Activated gamma-delta T cell treated with anti-CD3 and anti-CD28 coated beads, Interleukin-2, amount 50 U/mL, for 16 hours (primary cell): ENCODE data around the gene DHX15.

Experiments used
- DNase-seq: peaks from one replicate; pipeline ENCODE4 v3.0.0-alpha.2; 2020; ENCODE audit warnings: low read depth

The DHX15 gene

GRCh38 chr4:24482871-24483270 is 101.5 kb downstream of the DHX15 start:
- no peak for DNase-seq

GRCh38 chr4:24477919-24478318 is 106.4 kb downstream of the DHX15 start:
- no peak for DNase-seq
